T-helper 2 cell treated with Interferon-gamma antibody and Interleukin-4, amounts not matched to agents 100 ng/mL and 5 ng/mL, for 36 hours (primary cell): ENCODE results near the gene SSRP1. TPM values are rescaled to one million over a fixed set of nuclear protein-coding genes. Genes with fewer than 3 reads are reported as not detected.

Experiments
- intact Hi-C: fragments of 100-400 bp; cut with micrococcal nuclease; formaldehyde crosslinking; loops from one replicate; pipeline ENCODE4 v1.15.1; 2023
- total RNA-seq: library from RNA; stranded (reverse); gene quantifications from 2 replicates; pipeline ENCODE4 v1.2.3, GENCODE V29; 2022

SSRP1 gene
- total RNA-seq, 1 donor from 2014 or later: 180 TPM

DNA sequence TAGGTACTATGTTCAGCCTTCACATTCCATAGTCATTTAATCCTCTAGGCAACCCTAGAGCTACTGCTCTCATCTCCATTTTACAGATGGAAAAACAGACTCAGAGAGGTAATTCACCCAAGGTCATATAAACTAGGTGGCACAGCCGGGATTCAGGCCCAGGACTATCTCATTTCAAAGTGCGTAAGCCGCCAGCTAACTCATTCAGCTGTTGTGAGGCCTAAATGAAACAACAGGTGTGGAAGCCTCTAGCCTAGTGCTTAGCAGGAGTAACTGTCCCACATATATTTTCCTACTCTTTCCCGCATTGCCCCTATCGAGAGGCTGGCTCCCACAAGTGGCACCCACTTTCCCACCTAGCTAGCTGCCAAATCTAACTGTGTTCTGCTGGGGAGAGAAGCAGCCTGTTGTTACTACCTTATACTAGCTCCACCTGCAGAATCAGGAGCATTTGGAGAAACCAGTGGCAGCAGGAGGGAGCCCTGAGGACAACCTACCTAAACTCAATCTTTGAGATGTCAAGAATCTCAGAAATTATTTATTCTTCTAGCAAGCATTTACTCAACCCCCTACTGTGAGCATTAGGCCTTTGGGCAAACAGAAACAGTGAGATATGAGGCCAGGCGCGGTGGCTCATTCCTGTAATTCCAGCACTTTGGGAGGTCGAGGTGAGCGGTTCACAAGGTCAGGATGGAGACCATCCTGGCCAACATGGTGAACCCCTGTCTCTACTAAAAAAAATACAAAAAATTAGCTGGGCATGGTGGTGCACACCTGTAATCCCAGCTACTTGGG is 24.4 kb upstream of the SSRP1 start:
- intact Hi-C loops: no loop called here

DNA sequence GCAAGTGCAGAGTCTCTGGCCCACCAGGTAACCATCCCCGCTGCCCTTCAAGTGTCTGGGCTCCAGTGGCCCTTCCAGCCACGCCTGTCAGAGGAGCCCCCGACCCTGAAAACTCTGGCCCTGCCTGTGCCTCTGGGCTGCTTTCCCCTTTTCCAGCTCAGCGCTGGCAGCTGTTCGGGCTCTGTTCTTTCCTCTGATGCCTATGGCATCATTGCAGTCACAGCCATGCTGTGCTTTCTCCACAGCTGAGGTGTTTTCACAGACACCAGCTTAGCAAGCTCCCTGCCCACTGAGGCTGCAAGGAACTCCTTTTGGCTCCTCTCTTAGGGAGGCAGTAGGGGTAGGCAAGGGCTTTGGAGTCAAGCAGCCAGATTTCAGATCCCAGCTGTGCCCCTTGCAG is 23.7 kb upstream of the SSRP1 start:
- intact Hi-C loops: no loop called here

DNA sequence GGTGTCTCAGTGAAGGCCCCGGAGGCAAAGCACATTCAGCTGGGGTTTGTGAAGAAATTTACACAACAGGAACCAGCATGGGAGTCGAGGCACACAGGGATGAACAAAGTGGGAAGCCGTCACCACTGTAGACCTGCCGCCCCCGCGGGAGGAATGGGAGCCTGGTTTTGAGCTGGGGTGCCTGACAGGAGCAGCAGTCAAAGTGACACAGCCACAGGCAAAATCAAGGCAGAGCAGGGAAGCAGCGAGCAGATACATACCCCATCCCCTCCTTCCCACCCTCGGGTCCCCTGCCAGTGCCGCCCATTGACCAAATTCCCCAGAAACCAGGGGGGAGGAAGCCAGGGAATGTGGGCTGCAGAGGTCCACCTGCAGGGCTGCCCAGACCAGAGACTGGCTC is 23.3 kb upstream of the SSRP1 start:
- intact Hi-C loops: no loop called here

DNA sequence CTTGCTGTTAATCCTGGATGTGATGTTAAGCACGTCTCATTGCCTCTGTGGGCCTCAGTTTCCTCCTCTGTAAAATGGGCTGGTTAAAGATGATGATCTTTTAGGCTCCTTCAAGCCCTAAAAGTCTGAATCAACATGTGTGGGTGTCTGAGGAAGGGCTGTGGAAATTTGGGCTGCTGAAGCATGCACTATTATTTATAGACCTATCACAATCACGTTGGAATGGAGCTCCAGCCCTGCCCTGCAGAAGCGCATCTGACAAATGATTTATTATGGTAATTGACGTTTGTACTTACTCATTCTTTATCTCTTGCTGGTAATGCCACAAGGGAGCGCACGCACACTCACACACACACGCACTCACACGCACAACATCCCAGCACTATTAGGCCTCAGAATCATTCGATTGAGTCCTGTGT is 22.9 kb upstream of the SSRP1 start:
- intact Hi-C loops: no loop called here

DNA sequence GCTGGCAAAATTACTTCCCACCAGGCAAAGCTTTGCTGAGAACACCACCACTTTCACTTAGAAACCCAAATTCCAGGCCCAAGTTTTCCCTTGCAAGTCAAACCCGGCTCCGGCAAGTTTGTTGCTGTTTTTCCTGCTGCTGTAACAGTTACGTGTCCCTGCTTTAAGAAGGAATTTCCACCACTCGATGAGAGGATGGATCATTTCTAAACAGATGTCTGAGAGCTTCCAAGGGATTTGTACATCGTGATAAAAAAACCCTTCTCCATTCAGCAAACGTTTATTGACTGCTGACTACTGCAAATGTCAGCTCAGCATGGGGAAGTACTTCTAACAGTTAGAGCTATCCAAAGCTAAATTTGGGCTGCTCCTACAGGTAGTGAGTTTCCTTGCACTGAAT is 22.2 kb upstream of the SSRP1 start:
- intact Hi-C loops: no loop called here

DNA sequence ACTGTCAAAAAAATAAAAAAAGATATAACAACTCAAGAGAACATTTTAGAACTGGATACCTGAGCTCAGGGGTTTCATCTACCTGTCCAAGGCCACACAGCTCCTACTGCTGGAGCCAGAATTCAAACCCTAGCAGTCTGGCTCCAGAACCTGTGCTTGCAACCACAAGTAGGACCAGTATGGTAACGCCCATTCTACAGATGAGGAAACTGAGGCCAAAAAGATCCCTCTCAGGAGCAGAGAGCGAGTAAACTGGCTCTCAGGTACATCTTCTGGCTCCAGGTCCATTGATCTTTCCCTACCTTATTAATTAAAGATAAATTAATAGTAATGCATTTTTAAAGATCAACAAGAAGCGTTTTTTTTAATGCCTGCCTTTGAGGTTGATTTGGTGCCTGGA is 21.6 kb upstream of the SSRP1 start:
- intact Hi-C loops: no loop called here

DNA sequence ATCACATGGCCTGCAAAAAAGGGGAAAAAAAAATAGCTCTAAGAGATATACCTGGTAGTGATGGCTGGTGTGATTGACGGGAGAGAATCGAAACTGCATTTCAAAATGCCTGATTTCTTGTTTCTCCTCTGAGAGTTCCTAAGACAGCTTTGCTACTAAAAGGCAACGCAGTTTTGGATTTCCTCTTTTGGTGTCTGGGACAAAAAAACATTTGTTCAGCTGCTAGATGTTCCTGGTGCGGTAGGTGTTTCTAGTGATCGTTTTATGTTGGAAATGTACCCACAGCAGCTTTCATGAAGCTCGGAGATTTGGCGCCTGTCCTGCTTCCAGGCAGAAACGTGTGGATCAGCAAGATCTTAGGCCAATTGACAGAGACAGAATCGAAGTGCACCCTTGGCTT is 20.6 kb upstream of the SSRP1 start:
- intact Hi-C loops: no loop called here

DNA sequence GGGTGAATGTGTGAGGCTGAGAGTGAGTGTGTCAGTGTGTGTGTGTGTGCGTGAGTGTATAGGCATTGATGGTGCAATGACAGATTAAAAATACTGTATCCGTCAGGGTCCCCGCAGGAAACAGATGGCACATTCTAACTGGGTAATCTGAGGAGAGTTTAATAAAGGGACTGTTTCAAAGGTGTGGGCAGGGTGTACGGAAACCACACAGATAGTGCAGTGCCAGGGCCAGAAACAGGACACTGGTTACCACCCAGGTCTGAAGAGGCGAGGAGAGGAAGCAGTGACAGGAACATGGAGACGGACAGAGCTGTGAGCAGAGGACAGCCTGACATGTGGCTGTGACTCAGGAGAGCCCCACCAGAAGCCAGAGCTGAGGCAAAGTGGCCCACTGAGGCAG is 19.0 kb upstream of the SSRP1 start:
- intact Hi-C loops: no loop called here

DNA sequence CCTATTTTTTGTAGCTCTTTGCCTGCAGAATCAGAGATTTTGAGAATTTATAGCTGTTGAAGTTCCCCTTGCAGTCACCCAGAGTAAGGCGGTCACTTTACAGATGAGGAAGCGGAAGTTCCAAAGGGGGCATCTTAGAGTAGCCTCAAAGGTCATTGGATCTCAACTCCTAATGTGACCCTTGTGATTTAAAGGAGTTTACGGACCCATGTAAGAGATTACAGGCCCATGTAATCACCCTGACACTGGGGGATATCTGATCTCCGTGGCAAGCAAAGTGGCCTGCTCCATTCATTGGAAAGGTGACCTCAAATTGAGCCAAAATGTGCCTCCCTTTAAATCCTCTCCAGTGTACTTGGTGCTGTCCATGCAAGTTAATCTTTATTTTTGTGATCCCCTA is 18.2 kb upstream of the SSRP1 start:
- intact Hi-C loops: no loop called here

DNA sequence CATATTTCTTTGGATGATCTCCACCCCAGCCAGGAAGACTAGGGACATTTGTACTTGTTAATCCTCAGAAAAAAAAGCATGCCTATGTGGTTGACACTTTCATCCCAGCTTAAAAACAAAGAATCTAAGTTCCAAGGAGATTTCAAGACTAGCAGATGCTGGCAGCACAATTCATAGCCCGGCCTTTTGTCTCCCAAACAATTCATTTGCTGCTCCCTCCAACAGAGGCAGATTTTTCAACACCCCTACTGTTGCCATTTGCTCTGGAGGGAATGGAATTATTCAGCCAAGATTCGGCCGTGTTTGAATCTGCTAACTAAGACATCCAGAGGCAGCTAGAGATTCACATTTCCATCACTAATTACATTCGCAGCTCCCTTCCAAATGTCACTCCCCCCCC is 17.8 kb upstream of the SSRP1 start:
- intact Hi-C loops: no loop called here

DNA sequence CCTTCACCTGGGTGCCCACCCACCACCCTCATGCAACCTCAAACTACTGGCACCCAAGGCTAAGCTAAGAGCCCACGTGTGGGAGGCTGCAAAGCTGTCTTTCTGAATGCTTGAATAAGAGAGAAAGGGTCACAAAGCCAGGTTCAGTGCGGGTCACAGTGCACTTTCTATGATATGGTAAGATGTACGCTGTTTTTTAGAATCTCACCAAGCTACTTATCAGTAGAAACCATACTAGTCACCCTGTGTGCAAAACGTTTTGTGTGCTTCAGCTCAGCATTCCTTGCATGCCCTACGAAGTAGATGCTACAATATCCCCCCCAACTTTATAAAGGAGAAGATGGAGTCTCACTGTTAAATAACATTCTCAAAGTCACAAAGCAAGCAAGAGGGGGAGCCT is 17.3 kb upstream of the SSRP1 start:
- intact Hi-C loops: no loop called here

DNA sequence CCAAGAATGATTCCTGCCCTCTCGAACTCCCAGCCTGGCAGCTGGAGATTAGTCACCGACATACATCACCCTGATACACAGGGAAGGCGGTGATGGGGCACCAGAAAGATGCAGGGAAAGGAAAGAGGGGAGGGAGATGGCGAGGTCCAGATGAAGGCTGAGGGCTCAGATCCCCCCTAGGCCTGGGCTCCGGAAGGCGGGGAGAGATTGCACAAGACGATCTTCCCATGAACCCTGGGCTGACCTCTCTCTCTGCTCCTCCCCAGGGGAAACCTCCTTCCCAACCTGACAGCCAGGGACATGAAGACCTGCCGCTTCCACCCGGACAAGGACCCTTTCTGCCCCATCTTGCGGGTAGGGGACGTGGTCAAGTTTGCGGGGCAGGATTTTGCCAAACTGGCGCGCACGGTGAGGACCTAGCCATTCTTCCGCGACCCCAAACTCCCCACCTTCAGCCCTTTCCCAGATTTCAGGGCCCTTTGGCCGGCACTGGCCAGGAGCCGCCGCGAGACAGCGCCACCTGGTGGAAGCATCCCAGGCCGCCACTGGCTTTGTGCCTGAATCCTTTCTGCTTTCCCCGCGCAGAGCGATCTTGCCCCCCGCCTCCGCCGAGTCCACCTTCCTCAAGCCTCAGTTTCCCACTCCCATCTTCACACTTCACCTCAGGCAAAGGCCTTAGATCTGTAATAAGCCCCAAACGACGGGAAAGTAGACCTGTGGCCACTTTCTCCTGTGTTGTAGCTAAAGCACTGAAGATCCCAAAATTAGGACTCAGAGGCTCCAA is 14.0 kb upstream of the SSRP1 start:
- intact Hi-C loops: loop anchor here (5.0 kb wide), 2 partner anchors 108 to 507 kb away; no protein-coding TSS in a partner anchor

DNA sequence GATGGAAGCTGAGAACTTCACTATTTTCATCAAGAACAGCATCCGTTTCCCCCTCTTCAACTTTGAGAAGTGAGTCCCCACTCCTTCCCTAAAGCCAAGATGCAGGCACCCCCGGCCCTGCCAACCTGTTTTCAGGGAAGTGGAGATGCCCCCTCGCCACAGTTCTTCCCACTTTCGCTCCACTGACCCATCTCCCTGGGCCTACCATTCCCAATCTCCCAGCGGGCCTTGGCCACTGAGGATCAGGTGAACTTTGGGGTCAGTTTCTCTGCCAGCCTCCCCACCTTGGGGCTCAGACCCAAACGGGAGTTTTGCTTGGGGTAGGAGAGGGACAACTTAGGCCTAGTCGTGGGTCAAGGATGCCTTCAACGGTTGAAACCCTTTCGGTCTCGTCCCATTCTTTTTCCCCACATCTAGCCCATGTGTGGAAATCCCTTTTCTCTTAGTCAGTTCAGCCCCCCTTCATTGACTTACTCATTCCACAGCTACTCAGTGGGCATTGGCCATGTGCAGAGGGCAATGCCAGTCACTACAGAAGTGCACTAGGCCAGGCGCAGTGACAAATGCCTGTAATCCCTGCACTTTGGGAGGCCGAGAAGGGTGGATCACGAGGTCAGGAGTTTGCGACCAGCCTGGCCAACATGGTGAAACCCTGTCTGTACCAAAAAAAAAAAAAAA is 13.1 kb upstream of the SSRP1 start:
- intact Hi-C loops: loop anchor here (5.0 kb wide), 2 partner anchors 109 to 506 kb away; no protein-coding TSS in a partner anchor

DNA sequence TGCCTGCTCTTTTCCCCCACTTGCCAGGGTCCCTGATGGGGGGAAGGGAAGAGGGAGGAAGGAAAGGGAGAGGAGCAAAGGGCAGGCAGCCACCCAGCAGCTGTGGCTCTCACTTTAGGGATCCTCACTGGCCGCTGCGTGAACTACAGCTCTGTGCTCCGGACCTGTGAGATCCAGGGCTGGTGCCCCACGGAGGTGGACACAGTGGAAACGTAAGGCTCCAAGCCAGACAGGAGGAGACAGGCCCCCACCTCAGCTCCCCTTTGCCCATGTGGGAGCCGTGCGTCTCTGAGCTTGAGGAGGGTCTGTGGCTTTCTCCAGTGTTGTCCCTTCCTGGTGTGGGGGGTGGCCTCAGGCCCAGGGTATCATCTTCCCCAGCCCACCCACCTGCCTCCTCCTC is 12.4 kb upstream of the SSRP1 start:
- intact Hi-C loops: loop anchor here (5.0 kb wide), 2 partner anchors 109 to 506 kb away; no protein-coding TSS in a partner anchor

DNA sequence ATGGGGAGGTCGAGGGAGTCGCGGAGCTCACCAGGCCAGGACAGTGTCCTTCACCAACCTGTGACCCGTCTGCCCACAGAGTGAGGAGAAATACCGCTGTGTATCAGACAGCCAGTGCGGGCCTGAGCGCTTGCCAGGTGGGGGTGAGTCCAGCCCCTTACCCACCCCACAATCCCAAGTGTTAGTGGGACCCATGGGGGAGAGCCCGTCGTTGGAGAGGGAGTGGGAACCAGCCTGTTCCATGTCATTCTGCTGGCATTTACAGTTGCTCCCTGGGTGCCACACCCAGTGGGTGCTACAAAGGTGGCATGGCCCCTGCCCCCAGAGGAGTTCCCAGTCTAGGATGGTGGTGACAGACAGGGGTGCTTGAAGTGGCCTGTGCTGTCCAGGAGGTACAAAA is 11.6 kb upstream of the SSRP1 start:
- intact Hi-C loops: loop anchor here (5.0 kb wide), 2 partner anchors 110 to 505 kb away; no protein-coding TSS in a partner anchor

DNA sequence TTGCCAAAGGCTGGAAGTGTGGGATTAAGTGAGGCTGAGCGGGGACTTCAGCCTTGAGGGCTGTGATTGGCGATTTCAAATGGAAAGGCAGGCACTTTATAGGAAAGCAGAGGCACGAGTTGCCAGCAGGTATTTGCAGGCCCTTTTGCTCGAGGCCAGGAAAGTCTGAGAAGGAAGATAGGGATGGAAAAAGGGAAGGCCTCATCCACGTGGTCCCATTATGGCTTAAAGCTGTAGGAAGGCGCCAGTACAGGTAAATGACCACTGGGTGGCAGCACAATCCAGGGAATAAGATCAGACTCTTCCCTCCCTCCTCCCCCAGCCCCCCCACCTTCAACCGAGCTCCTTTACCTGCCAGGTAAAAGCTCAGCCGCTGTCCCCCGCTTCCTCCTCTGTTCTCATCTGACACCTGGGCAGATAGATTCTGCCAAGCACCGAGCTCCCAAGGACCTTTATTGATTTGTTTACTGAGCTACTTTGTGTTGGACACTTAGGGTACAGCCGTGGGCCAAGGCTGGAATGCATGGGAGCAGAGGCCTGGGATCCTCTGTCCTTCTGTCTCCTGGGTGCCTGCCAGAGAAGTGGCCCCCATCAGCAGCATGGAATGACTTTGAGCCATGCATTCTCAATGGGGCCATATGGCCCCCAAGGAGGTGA is 10.0 kb upstream of the SSRP1 start:
- intact Hi-C loops: loop anchor here (1.0 to 5.0 kb wide), 6 partner anchors 112 to 503 kb away; no protein-coding TSS in a partner anchor

DNA sequence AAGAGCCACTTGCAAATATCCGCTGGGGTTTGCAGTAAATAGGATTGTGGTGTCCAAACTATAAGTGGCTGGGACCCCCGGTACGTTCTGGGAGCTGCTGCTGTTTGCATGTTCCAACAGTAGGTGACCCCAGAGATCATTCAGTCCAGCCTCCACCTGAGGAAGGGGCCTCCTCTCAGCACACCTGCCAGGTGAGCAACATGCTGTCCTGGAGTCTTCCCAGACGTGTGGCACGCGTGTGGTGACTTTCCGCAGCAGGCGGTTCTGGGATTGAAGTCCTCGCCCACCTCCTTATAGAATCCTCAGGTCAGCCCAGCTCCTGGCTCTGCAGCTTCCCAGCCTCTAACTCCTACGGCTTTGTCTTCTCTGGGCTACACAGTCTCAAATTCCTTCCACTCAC is 9.1 kb upstream of the SSRP1 start:
- intact Hi-C loops: loop anchor here (1.0 to 5.0 kb wide), 6 partner anchors 112 to 503 kb away; no protein-coding TSS in a partner anchor

DNA sequence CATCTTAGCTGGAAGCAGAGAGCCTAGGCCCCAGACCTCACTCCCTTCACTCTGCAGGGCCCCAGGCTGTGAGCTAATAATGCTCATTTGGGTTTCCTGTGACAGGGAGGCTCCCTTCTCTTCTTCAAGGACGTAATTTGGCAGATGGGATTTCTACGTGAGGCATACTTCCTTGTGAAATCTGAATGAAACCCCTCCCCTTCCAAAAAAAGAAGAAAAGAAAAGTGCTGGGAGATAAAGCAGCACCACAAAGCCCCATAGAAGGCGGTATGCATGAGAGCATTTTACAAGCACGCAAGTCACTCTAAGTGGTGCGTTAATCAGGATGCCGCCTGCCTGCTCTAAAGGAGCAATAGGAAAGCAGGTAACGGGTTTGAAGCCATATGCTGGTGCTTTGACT is 8.1 kb upstream of the SSRP1 start:
- intact Hi-C loops: loop anchor here (2.0 kb wide), 1 partner anchor 297 kb away; no protein-coding TSS in a partner anchor

DNA sequence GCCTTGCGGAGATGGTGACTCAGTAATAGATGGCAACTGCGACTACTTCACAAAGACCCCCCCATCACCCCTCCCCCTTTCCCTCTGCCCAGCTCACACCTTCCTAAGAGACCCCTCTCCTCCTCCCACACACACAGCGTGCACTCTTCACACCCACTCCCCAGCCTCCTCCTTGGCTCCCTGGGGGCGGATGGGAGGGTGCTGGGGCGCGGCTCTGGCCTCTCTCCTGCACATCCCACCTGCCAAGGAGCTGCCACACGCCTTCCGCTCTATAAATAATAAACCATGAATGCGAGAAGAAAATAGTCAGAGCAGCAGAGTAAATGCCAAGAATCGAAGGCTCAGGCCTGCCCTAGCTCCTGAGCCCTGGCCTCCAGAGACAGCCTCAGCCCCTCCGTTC is 7.0 kb upstream of the SSRP1 start:
- intact Hi-C loops: no loop called here

DNA sequence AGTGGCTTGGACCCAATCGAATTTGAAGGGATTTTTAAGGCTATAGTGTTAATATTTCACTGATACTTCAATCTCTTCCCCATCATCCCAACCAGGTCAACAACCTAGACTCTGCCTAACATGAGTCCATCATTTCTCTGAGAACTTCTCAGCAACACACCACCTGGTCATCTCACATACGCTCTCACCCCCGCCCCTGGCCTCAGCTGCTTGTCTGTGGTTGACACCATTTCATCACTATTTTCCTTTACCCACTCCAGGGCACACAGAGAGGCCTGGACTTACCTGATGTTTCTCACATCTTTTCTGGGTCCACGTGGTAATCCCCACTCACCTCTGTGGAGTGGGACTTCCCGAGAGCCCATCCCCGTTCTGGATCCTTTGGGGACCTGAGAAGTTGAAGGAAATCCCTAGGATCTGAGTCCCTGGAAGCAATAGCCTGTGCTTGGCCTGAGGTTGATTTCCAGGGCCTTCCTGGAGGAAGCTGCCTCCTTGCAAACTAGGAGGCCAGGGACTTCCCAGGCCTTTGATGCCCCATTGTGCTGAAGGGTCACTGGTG is 5.6 kb upstream of the SSRP1 start:
- intact Hi-C loops: no loop called here
